Mesothelial cell of epicardium (in vitro differentiated cells): ENCODE data around the gene AGL. TPM values are rescaled to one million over a fixed set of nuclear protein-coding genes. Genes with fewer than 3 reads are reported as not detected.
A peak's percentile ranks its signal among the peaks of the same experiment; 100 is the strongest.

Source experiments
- DNase-seq, 2 experiments: peaks; one replicate each; pipeline ENCODE4 v3.0.0; 2021; ENCODE audit warnings: low spot score in 2 of 2; ENCODE audit not compliant: unreplicated experiment in 2 of 2
- H3K27ac Mint-ChIP-seq: 2 replicates; pipeline ENCODE4 v1.8.0; 2021; ENCODE audit warnings: mixed read lengths
- H3K27me3 Mint-ChIP-seq: 2 replicates; pipeline ENCODE4 v1.8.0; 2021; ENCODE audit warnings: low read depth, mixed read lengths
- H3K36me3 Mint-ChIP-seq: 2 replicates; pipeline ENCODE4 v1.8.0; 2021; ENCODE audit warnings: mixed read lengths
- H3K4me1 Mint-ChIP-seq: 2 replicates; pipeline ENCODE4 v1.8.0; 2021; ENCODE audit warnings: mixed read lengths
- H3K4me3 Mint-ChIP-seq: 2 replicates; pipeline ENCODE4 v1.8.0; 2021; ENCODE audit warnings: mild to moderate bottlenecking, moderate library complexity, mixed read lengths
- H3K9me3 Mint-ChIP-seq: 2 replicates; pipeline ENCODE4 v1.8.0; 2021; ENCODE audit warnings: mixed read lengths
- total RNA-seq: library from RNA; stranded (reverse); gene quantifications from 3 replicates; pipeline ENCODE4 v1.2.1, GENCODE V29; 2021
- TF ChIP-seq, protein P1 (sequence below): fragments of 200-600 bp; sonication (generic); IDR thresholded peaks from one replicate; pipeline ENCODE4 v1.5.0; 2021; ENCODE audit warnings: antibody characterized with exemption; ENCODE audit not compliant: unreplicated experiment

The AGL gene
- total RNA-seq, 1 donor from 2014 or later = 27.1 TPM

DNA sequence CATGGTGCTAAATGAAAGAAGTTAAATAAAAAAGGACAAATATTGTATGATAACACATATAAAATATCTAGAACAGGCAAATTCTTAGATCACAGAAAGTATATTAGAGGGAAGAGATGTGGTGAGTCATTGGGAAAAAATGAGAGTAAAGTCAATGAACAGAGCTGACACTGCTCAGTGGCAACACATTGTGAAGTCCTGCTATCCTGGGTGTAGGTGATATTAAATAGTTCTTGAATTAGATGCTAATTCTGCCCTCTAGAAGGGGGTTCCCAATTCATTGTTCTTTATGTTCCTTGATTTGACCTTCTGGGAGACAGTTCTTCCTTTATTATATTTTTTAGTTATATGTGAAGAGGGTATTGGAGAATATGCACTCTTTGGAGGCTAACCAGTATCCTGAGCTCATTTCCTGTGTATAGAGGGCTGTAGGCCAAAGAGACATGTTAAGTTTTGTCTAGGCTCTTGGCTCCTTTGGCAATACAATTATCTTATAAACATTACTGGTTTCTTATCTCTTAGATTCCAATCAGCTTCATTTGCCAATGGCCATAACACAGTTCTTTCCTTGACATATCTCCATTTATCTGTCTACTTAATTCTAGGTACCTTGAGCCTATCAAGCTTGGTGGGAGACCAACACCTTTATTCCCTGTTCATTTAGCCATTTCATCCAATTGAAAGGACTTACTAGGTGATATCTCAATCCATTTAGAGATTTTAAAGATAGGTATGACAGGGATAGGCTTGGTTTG lies 113.1 kb downstream of the AGL start:
- Mint-ChIP-seq H3K36me3 (no peaks in the 10 kb centered on the region), H3K27ac (no peak overlapping the region), H3K4me3 (no peak overlapping the region), H3K27me3 (no peaks in the 10 kb centered on the region), H3K9me3 (peaks cover under 1% of the 10 kb centered on the region), H3K4me1 (peaks cover 19% of the 10 kb centered on the region)
- no peak for DNase-seq
- TF ChIP-seq, protein P1, sequence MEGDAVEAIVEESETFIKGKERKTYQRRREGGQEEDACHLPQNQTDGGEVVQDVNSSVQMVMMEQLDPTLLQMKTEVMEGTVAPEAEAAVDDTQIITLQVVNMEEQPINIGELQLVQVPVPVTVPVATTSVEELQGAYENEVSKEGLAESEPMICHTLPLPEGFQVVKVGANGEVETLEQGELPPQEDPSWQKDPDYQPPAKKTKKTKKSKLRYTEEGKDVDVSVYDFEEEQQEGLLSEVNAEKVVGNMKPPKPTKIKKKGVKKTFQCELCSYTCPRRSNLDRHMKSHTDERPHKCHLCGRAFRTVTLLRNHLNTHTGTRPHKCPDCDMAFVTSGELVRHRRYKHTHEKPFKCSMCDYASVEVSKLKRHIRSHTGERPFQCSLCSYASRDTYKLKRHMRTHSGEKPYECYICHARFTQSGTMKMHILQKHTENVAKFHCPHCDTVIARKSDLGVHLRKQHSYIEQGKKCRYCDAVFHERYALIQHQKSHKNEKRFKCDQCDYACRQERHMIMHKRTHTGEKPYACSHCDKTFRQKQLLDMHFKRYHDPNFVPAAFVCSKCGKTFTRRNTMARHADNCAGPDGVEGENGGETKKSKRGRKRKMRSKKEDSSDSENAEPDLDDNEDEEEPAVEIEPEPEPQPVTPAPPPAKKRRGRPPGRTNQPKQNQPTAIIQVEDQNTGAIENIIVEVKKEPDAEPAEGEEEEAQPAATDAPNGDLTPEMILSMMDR = no peak

- Mint-ChIP-seq H3K4me3 (no peak overlapping the region), H3K27ac (peak overlapping the region; percentile 9), H3K9me3 (no peaks in the 10 kb centered on the region), H3K27me3 (no peaks in the 10 kb centered on the region), H3K4me1 (peaks cover 28% of the 10 kb centered on the region), H3K36me3 (no peaks in the 10 kb centered on the region)
- no peak for DNase-seq
- TF ChIP-seq, protein P1 = no peak
Observed at GRCh38 chr1:99964806-99965205, 114.6 kb downstream of the AGL start.

GRCh38 chr1:99965646-99966375 lies 115.7 kb downstream of the AGL start:
- Mint-ChIP-seq H3K27me3 (no peaks in the 10 kb centered on the region), H3K4me1 (peaks cover 35% of the 10 kb centered on the region), H3K36me3 (no peaks in the 10 kb centered on the region), H3K27ac (peak overlapping the region; percentile 71), H3K9me3 (no peaks in the 10 kb centered on the region), H3K4me3 (no peak overlapping the region)
- no peak for DNase-seq
- TF ChIP-seq, protein P1 = no peak

DNA sequence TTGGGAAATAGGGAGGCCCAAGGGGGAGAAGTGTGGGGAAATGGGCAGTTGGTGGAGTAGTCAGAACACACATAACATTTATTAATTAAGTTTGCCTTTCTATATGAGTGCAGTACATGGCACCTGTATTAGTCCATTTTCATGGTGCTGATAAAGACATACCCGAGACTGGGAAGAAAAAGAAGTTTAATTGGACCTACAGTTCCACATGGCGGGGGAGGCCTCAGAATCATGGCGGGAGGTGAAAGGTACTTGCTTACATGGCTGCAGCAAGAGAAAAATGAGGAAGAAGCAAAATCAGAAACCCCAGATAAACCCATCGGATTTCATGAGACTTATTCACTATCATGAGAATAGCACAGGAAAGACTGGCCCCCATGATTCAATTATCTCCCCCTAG lies 118.1 kb downstream of the AGL start:
- H3K9me3 Mint-ChIP-seq = no peaks in the 10 kb centered on the region
- H3K36me3 Mint-ChIP-seq = no peaks in the 10 kb centered on the region

GRCh38 chr1:99969260-99969728 lies 119.1 kb downstream of the AGL start:
- DNase-seq = no peak
- Mint-ChIP-seq H3K4me1 (peaks cover 46% of the 10 kb centered on the region), H3K27me3 (no peaks in the 10 kb centered on the region), H3K27ac (peak overlapping the region; percentile 94), H3K4me3 (peak overlapping the region; percentile 100), H3K9me3 (no peaks in the 10 kb centered on the region), H3K36me3 (no peaks in the 10 kb centered on the region)
- TF ChIP-seq, protein P1 = no peak

More for the DNA sequence above, 118.1 kb downstream of the AGL start:
- Mint-ChIP-seq H3K4me1 (peaks cover 46% of the 10 kb centered on the region), H3K27ac (peak overlapping the region; percentile 61), H3K27me3 (no peaks in the 10 kb centered on the region), H3K4me3 (peak overlapping the region; percentile 48)
- TF ChIP-seq, protein P1 = no peak
- no peak for DNase-seq
